Progenitor cell of endocrine pancreas (in vitro differentiated cells): Measurements from ENCODE around the gene PSPC1. TPM values are rescaled to one million over a fixed set of nuclear protein-coding genes. Genes with fewer than 3 reads are reported as not detected.
"Not testable (repeated sequence)": the region's sequence is repeated elsewhere in the genome, so short reads cannot be mapped to it uniquely, and the experiment has no call there.

Experiments
- DNase-seq: peaks from one replicate; pipeline ENCODE4 v3.0.0; 2021; ENCODE audit warnings: low spot score; ENCODE audit not compliant: unreplicated experiment
- H3K27ac Mint-ChIP-seq: 2 replicates; pipeline ENCODE4 v1.8.0; 2021; ENCODE audit warnings: mild to moderate bottlenecking, moderate library complexity, mixed read lengths
- H3K27me3 Mint-ChIP-seq: 2 replicates; pipeline ENCODE4 v1.8.0; 2021; ENCODE audit warnings: mixed read lengths
- H3K36me3 Mint-ChIP-seq: 2 replicates; pipeline ENCODE4 v1.8.0; 2022; ENCODE audit warnings: mixed read lengths; ENCODE audit not compliant: insufficient read depth
- H3K4me1 Mint-ChIP-seq: 2 replicates; pipeline ENCODE4 v1.8.0; 2021; ENCODE audit warnings: low read depth, mixed read lengths
- H3K4me3 Mint-ChIP-seq: 2 replicates; pipeline ENCODE4 v1.8.0; 2021; ENCODE audit warnings: low read depth, mild to moderate bottlenecking, moderate library complexity, mixed read lengths
- H3K9me3 Mint-ChIP-seq: 2 replicates; pipeline ENCODE4 v1.8.0; 2021; ENCODE audit warnings: low read depth, mixed read lengths
- CTCF ChIP-seq: fragments of 200-600 bp; sonication (generic); IDR thresholded peaks from one replicate; pipeline ENCODE4 v1.5.0; 2021; ENCODE audit warnings: antibody characterized with exemption, mild to moderate bottlenecking; ENCODE audit not compliant: unreplicated experiment
- total RNA-seq: library from RNA; stranded (reverse); gene quantifications from 2 replicates; pipeline ENCODE4 v1.2.1, GENCODE V29; 2021

The PSPC1 gene
- total RNA-seq, 1 donor from 2014 or later: 94.1 TPM

GRCh38 chr13:19713186-19713965 lies 69.4 kb downstream of the PSPC1 start:
- no peak overlapping the region for H3K27ac Mint-ChIP-seq
- no peaks in the 10 kb centered on the region for H3K9me3 Mint-ChIP-seq
- H3K4me1 Mint-ChIP-seq: peaks cover 4% of the 10 kb centered on the region
- no peaks in the 10 kb centered on the region for H3K27me3 Mint-ChIP-seq
- no peak for TF ChIP-seq CTCF
- no peak for DNase-seq
- no peak overlapping the region for H3K4me3 Mint-ChIP-seq
- H3K36me3 Mint-ChIP-seq: peaks cover 4% of the 10 kb centered on the region

GRCh38 chr13:19709782-19710181 lies 73.0 kb downstream of the PSPC1 start:
- H3K27ac Mint-ChIP-seq, DNase-seq, H3K4me1 Mint-ChIP-seq, H3K9me3 Mint-ChIP-seq, H3K36me3 Mint-ChIP-seq, H3K4me3 Mint-ChIP-seq, H3K27me3 Mint-ChIP-seq: not testable (repeated sequence)

- not testable (repeated sequence) for H3K4me1 Mint-ChIP-seq, H3K36me3 Mint-ChIP-seq, H3K27ac Mint-ChIP-seq
Measured at GRCh38 chr13:19709039-19709438, 73.7 kb downstream of the PSPC1 start.

GRCh38 chr13:19704256-19704655 lies 78.5 kb downstream of the PSPC1 start:
- not testable (repeated sequence) for H3K27ac Mint-ChIP-seq, H3K36me3 Mint-ChIP-seq, DNase-seq, H3K9me3 Mint-ChIP-seq, H3K4me3 Mint-ChIP-seq, H3K4me1 Mint-ChIP-seq, H3K27me3 Mint-ChIP-seq

More at GRCh38 chr13:19709039-19709438, 73.7 kb downstream of the PSPC1 start:
- not testable (repeated sequence) for H3K4me3 Mint-ChIP-seq, H3K9me3 Mint-ChIP-seq, H3K27me3 Mint-ChIP-seq, DNase-seq

GRCh38 chr13:19701619-19702018 lies 81.1 kb downstream of the PSPC1 start:
- not testable (repeated sequence) for H3K27ac Mint-ChIP-seq, H3K27me3 Mint-ChIP-seq, H3K4me1 Mint-ChIP-seq, H3K4me3 Mint-ChIP-seq, DNase-seq, H3K36me3 Mint-ChIP-seq, H3K9me3 Mint-ChIP-seq

- H3K36me3 Mint-ChIP-seq, DNase-seq, H3K27ac Mint-ChIP-seq, H3K4me1 Mint-ChIP-seq, H3K27me3 Mint-ChIP-seq, H3K9me3 Mint-ChIP-seq, H3K4me3 Mint-ChIP-seq: not testable (repeated sequence)
Measured at GRCh38 chr13:19700963-19701362, 81.8 kb downstream of the PSPC1 start.

- Mint-ChIP-seq H3K4me1 (peaks cover 12% of the 10 kb centered on the region), H3K27ac (no peak overlapping the region), H3K36me3 (peaks cover 18% of the 10 kb centered on the region), H3K4me3 (no peak overlapping the region), H3K27me3 (no peaks in the 10 kb centered on the region), H3K9me3 (peaks cover 11% of the 10 kb centered on the region)
- DNase-seq: no peak
- no peak for TF ChIP-seq CTCF
Measured at GRCh38 chr13:19695829-19696228, 86.9 kb downstream of the PSPC1 start.

- H3K4me1 Mint-ChIP-seq: peaks cover 12% of the 10 kb centered on the region
- DNase-seq: no peak
- H3K27me3 Mint-ChIP-seq: no peaks in the 10 kb centered on the region
- H3K4me3 Mint-ChIP-seq: no peak overlapping the region
- no peak for TF ChIP-seq CTCF
- peaks cover 22% of the 10 kb centered on the region for H3K36me3 Mint-ChIP-seq
- peaks cover 11% of the 10 kb centered on the region for H3K9me3 Mint-ChIP-seq
- H3K27ac Mint-ChIP-seq: no peak overlapping the region
Measured at GRCh38 chr13:19695428-19695827, 87.3 kb downstream of the PSPC1 start.

- Mint-ChIP-seq H3K9me3 (peaks cover 11% of the 10 kb centered on the region), H3K27ac (peak overlapping the region; percentile 82), H3K4me1 (peaks cover 12% of the 10 kb centered on the region), H3K36me3 (peaks cover 22% of the 10 kb centered on the region)
- H3K27me3 Mint-ChIP-seq, H3K4me3 Mint-ChIP-seq, DNase-seq: not testable (repeated sequence)
Measured at GRCh38 chr13:19691447-19691846, 91.3 kb downstream of the PSPC1 start.
